NCI-H1694 treated with DMSO at 0.1 percent for 48 hours (cell line): ENCODE data around the gene SEC14L6.

Experiments used
- DNase-seq: peaks from one replicate; lab custom pipeline; 2025; lab: John Stamatoyannopoulos, UW

Gene SEC14L6

GRCh38 chr22:30535182-30535581 lies 11.4 kb downstream of the SEC14L6 start:
- DNase-seq = no peak

DNA sequence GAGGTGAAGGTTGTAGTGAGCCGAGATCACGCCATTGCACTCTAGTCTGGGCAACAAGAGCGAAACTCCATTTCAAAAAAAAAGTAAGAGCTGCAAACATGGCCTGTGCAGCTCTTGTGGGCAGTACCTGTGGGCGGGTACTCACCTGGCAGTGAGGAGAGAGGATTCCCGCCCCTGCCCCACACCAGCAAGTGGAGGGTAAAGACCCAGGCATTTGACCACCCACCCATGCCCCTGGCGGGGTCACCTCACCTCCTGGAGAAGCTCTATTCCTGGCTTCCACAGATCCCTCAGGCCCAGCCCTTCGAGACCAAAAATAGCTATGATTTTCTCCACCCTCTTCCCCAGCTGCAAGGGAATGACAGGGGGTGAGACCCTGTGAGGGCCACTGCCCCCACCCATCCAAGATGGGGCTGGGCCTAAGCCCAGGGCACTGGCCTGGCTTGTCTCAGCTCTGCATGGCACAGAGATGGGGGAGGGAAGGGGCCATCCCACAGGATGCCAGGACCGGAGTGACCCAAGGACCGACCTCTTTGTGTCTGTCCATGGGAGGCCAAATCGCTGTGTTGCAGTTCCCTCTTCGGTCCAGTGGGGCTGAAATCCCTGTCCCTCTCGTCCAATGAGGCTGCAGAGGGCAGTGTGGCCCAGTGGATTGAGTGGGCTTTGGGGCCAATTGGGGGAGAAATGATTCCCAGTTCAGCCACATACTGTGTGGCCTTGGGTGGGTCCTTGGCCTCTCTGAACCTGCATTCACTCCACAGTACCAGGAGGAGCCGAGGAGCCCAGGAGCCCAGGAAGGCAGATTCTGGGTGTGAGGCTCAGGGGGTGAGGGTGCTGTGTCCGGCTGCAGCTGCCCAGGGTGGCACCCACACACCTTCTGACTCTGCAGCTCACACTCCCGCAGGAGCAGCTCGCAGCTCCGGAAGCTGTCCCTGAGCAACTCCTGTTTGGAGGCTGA lies 14.6 kb downstream of the SEC14L6 start:
- no peak for DNase-seq

GRCh38 chr22:30526656-30527055 lies 19.9 kb downstream of the SEC14L6 start:
- no peak for DNase-seq

GRCh38 chr22:30523646-30524489 lies 22.7 kb downstream of the SEC14L6 start:
- no peak for DNase-seq

DNA sequence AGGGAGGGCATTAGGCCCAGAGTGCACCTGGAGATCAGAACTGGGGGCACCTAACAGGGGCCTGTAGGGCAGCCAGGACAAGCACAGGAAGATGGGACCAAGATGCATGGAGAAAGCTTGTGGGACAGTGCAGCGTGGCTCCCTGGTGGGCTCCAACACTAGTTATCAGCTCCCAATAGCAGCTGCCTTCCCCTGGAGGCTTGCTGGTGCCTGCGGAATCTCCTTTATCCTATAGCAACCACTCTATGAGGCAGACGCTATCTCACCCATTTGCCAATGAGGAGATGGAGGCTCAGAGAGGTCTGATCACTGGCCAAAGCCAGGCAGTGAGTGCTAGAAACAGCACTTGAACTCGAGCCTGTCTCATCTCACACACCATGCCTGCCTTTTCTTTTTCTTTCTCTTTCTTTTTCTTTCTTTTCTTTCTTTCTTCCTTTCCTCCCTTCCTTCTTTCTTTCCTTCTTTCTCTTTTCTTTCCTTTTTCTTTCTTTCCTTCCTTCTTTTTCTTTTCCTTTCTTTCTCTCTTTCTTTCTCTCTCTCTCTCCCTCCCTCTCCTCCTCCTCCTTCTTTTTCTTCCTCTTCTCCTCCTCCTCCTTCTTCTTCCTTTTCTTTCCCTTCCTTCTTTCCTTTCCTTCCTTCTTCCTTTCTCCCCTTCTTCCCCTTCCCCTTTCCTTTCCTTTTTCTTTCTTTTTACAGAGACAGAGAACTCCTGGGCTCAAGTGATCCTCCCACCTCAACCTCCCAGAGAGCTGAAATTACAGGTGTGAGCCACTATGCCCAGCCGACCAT lies 25.0 kb downstream of the SEC14L6 start:
- DNase-seq = no peak

- DNase-seq = no peak
These were observed 26.6 kb downstream of the SEC14L6 start for GRCh38 chr22:30519842-30520425.

- no peak for DNase-seq
These were observed 29.8 kb downstream of the SEC14L6 start for GRCh38 chr22:30516731-30517130.

- DNase-seq = no peak
These were observed 30.3 kb downstream of the SEC14L6 start for GRCh38 chr22:30516273-30516672.

- no peak for DNase-seq
These were observed 32.3 kb downstream of the SEC14L6 start for GRCh38 chr22:30514252-30514651.

DNA sequence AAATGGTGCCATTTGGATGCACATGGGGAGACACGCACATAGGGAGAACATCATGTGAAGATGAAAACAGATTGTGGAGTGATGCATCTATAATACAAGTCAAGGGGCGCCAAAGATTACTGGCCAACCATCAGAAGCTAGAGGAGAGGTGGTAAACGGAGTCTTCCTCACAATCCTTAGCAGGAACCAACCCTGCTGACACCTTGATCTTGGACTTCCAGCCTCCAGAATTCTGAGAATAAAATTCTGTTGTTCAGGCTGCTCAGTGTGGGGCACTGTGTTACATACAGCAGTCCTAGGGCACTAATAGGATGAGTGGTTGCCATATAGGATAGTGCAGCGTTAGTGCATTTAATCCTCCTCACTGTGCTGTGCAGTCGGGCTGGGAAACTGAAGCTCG lies 33.1 kb downstream of the SEC14L6 start:
- no peak for DNase-seq

DNA sequence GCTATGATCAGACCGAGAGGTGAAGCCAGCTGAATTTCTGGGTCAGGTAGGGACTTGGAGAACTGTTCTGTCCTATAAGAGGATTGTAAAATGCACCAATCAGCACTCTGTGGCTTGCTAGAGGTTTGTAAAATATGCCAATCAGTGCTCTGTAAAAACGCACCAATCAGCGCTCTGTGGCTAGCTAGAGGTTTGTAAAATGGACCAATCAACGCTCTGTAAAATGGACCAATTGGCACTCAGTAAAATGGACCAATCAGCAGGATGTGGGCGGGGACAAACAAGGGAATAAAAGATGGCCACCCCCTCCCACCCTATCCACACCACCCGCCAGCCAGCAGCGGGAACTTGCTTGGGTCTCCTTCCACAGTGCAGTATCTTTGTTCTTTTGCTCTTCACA lies 34.6 kb downstream of the SEC14L6 start:
- no peak for DNase-seq

DNA sequence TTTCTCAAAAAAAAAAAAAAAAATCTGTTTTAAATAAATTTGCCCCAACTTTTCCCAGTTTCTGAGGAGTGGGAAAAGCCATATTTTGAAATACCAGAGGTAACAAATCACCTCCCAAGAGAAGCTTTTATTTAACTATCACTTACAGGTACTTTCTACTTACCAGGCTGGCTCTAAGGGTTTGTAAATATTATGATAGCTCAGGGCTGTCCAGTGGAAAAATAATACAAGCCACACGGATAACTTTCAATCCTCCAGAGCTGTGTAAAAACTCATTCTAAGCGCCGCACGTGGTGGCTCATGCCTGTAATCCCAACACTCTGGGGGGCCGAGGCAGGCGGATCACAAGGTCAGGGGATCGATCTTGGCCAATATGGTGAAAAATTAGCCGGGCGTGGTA lies 35.4 kb downstream of the SEC14L6 start:
- no peak for DNase-seq

- no peak for DNase-seq
These were observed 38.3 kb downstream of the SEC14L6 start for GRCh38 chr22:30508216-30508615.

DNA sequence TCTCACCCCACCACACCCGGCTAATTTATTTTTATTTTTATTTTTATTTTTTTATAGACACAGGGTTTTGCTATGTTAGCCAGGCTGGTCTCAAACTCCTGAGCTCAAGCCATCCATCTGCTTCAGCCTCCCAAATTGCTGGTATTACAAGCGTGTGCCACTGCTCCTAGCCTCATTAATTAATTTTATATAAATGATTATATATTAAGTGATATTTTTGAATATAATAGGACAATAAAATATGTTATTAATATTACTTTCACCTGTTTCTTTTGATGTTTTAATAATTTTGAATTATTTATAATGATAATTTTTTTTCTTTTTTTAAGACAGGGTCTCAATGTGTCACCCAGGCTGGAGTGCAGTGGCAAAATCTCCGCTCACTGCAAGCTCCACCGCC lies 38.9 kb downstream of the SEC14L6 start:
- DNase-seq = no peak

DNA sequence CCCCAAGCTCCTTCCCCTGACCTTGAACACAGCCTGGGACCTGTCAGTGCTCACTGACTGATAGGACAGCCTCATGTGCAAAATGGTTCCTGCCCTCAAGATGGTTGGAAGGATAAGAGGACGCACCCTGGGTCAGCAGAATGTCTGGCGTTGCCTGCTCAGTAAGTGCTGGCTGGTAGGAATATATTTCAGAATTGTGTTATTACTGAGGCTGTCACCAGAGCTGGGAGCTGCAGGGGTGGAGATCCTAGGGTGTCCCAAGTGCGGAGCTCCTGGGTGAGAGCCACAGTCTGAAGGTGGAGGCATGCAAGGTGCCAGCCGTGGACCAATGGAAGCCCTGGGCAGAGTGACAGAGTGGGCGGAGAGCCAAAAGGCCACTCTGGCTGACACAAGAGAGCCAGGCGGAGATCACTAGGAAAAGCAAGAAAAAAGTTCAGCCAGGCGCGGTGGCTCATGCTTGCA lies 40.0 kb downstream of the SEC14L6 start:
- no peak for DNase-seq

DNA sequence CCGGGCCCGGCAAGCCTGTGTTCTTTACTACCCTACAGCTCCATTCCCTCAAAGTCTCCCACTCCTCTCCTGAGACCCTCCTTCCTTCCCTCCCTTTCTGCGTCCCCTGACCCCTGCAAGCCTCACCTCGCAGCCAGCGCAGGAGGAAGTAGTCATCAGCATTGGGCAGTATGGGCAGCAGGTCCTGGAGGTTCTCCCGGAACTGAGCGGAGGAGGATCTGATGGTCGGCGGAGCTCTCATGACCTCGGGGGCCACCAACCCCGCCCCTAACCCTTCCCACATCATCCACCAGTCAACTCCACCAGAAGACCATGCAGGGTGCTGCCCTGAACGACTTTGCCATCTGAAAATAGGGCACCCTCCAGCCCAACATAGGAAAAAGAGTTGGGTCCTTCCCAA lies 43.0 kb downstream of the SEC14L6 start:
- DNase-seq = no peak

DNA sequence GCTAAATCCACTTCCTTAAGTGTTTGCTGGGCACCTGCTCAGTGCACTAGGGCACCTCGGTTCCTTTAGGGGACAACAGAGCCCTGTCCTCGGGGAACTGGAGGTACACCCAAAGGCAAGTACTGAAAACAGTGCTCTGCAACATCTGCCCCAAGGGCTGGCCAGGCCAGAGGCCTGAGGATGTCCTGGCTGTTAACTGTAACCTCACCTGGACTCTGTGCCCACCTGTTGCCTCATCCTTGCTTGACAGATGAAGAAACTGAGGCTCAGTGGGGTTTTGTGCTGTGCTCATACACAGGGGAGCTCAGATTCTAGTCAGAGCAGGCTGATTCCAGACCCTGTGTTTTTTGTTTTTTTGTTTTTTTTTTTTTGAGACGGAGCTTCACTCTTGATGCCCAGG lies 43.6 kb downstream of the SEC14L6 start:
- DNase-seq = no peak

GRCh38 chr22:30502153-30502552 lies 44.4 kb downstream of the SEC14L6 start:
- no peak for DNase-seq

DNA sequence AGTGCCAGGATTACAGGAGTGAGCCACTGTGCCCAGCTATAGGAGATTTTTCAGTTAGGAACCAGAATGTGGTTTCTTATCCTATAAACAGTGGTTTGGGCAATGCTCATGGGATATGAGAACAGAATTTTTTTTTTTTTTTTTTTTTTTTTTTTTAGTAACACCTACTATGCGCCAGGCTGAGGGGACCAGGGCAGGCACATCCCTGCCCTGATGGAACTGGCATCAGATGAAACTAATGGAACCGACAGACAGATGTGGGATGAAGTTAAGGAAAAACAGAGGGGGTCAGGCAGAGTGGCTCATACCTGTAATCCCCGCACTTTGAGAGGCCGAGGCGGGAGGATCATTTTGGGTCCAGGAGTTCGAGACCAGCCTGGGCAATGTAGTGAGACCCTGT lies 45.9 kb downstream of the SEC14L6 start:
- no peak for DNase-seq

DNA sequence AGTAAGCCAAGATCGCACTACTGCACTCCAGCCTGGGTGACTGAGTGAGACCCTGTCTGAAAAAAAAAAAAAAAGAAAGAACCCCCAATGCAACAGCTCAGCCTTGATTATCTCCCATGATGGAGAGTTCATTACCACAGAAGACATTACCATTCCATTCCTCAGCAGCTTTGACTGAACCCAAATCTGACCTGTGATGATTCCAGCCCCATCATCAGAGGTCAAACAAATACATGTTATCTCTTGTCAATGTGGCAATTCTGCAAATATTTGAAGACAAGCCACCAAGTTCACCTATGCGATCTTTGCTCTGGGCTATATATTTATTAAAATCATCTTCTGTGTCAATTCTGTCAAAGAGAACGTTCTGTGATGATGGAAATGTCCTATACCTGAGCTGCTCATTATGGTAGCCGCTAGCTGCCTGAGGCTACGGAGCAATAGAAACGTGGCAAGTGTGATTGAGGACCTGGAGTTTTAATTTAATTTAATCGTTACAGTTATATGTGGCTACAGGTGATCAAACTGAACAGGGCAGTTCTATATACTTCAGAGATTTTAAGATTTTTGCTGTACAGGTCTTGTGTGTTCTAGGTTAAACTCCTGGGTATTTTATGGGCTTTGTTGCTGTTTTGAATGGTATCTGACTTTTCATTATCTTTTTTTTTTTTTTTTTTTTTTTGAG lies 48.9 kb downstream of the SEC14L6 start:
- DNase-seq = no peak
